Measurements from ENCODE around the gene TNFSF15. TPM values are rescaled to one million over a fixed set of nuclear protein-coding genes. Genes with fewer than 3 reads are reported as not detected.
"Not testable (repeated sequence)": the region's sequence is repeated elsewhere in the genome, so short reads cannot be mapped to it uniquely, and the experiment has no call there.

TNFSF15 gene
- total RNA-seq, 1 experiment from 2014 or later: 0.55 TPM

DNA sequence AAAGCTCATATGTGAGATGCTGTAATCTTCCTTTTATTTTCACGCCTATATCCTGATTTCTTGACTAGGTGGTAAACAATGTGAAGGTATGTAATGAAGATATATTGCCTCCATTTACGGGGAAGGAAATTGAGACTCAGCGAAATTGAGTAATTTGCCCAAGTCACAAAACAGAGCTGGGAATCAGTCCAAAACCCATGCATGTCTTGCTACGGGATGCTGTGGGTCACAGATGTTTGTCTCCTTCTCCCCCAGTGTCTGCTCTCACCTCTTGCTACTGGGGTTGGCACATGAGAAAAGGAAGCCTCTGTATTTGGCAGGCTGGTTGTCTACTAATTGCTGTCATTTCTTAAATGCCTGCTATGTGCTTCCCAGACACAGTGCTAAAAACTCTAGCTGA lies 70.1 kb downstream of the TNFSF15 start:
- intact Hi-C loops (cut with micrococcal nuclease; ENCODE audit: unreplicated experiment): loop anchor here (2.0 to 5.0 kb wide), 2 partner anchors 789 to 1927 kb away; no protein-coding TSS in a partner anchor

DNA sequence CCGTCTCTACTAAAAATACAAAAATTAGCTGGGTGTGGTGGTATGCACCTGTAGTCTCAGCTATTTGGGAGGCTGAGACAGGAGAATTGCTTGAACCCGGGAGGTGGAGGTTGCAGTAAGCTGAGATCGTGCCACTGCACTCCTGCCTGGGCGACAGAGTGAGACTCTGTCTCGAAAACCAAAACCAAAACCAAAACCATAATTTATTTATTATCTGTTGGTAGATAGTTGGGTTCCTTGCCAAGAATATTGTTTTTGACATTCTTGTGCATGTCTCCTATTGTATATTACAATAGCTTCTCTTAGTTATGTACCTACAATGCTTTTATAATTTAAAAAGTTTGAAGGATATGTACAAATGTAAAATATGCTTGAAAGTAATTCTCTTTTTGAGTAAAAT lies 70.7 kb downstream of the TNFSF15 start:
- not testable (repeated sequence) for H3K27ac ChIP-seq
- intact Hi-C loops (cut with micrococcal nuclease; ENCODE audit: unreplicated experiment): loop anchor here (5.0 kb wide), 1 partner anchor 1927 kb away; no protein-coding TSS in a partner anchor

More for the DNA sequence above, 70.1 kb downstream of the TNFSF15 start:
- Histone ChIP-seq H3K36me3 (ENCODE audit: low read depth) (no peaks in the 10 kb centered on the region), H3K4me1 (replicated peaks; ENCODE audit: insufficient read depth) (0 out of 2 replicates have a peak, but pooled peaks cover 4% of the 10 kb centered on the region), H3K4me3 (no peak overlapping the region), H3K27me3 (ENCODE audit: insufficient read depth, low read depth) (no peaks in the 10 kb centered on the region), H3K27ac (no peak overlapping the region), H3K79me2 (ENCODE audit: low read depth) (no peaks in the 10 kb centered on the region), H4K20me1 (ENCODE audit: insufficient read depth) (no peaks in the 10 kb centered on the region; the same call in 1 of the 2 replicates), H3K9me3 (ENCODE audit: insufficient read depth, low read depth) (no peaks in the 10 kb centered on the region), H3F3A (ENCODE audit: insufficient read depth, low read depth) (no peaks in the 10 kb centered on the region), H3K9me2 (ENCODE audit: insufficient read depth) (no peaks in the 10 kb centered on the region), H2AFZ (no peak overlapping the region), H3K4me2 (no peak overlapping the region)
- CTCF ChIA-PET: no interaction called here
- TF ChIP-seq EZH2 (IDR thresholded peaks at IDR 0.05; ENCODE audit: low read depth): no peak
- TF ChIP-seq, protein P1, sequence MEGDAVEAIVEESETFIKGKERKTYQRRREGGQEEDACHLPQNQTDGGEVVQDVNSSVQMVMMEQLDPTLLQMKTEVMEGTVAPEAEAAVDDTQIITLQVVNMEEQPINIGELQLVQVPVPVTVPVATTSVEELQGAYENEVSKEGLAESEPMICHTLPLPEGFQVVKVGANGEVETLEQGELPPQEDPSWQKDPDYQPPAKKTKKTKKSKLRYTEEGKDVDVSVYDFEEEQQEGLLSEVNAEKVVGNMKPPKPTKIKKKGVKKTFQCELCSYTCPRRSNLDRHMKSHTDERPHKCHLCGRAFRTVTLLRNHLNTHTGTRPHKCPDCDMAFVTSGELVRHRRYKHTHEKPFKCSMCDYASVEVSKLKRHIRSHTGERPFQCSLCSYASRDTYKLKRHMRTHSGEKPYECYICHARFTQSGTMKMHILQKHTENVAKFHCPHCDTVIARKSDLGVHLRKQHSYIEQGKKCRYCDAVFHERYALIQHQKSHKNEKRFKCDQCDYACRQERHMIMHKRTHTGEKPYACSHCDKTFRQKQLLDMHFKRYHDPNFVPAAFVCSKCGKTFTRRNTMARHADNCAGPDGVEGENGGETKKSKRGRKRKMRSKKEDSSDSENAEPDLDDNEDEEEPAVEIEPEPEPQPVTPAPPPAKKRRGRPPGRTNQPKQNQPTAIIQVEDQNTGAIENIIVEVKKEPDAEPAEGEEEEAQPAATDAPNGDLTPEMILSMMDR (conservative IDR thresholded peaks at IDR 0.05): no peak
- POLR2A ChIA-PET (ENCODE audit: unreplicated experiment): no interaction called here
- no peak for DNase-seq
- BruUV-seq (replicated peaks): no TSS peak

More for the DNA sequence above, 70.7 kb downstream of the TNFSF15 start:
- H3K9me2 ChIP-seq (ENCODE audit: insufficient read depth); H3K9me3 ChIP-seq (ENCODE audit: insufficient read depth, low read depth); POLR2A ChIA-PET (ENCODE audit: unreplicated experiment); CTCF ChIA-PET; H3K4me2 ChIP-seq; BruUV-seq (replicated peaks); DNase-seq; H3K4me1 ChIP-seq (replicated peaks; ENCODE audit: insufficient read depth); H3K36me3 ChIP-seq (ENCODE audit: low read depth); H3K27me3 ChIP-seq (ENCODE audit: insufficient read depth, low read depth); H3K4me3 ChIP-seq; H3F3A ChIP-seq (ENCODE audit: insufficient read depth, low read depth); H3K79me2 ChIP-seq (ENCODE audit: low read depth); H2AFZ ChIP-seq; H4K20me1 ChIP-seq (ENCODE audit: insufficient read depth): not testable (repeated sequence)

Other genes starting within 250 kb of the TNFSF15 start
- 81.9 and 90.6 TPM in 2 replicates for gene ATP6V1G1, start 218.3 kb downstream of the TNFSF15 start, total RNA-seq (2021)
- gene TMEM268, start 194.7 kb downstream of the TNFSF15 start, total RNA-seq (2021): 6.6 and 12.1 TPM in 2 replicates
- not detected in 2 replicates for gene TEX53, start 148.2 kb downstream of the TNFSF15 start, total RNA-seq (2021)
- not detected in 2 replicates for gene TEX48, start 123.8 kb downstream of the TNFSF15 start, total RNA-seq (2021)
- gene TNFSF8, start 124.6 kb upstream of the TNFSF15 start, total RNA-seq (2021): not detected in 2 replicates

All from PC-9 (cell line).